GM18498 (cell line): ENCODE results near the gene NECTIN1.

Source experiments
- ATAC-seq: cut with Tn5 transposase; IDR thresholded peaks from one replicate; pipeline ENCODE4 v1.9.1; 2021; ENCODE audit warnings: mild to moderate bottlenecking, moderate library complexity; ENCODE audit not compliant: unreplicated experiment

The NECTIN1 gene

GRCh38 chr11:119714590-119714989 lies 14.4 kb downstream of the NECTIN1 start:
- no peak for ATAC-seq

GRCh38 chr11:119714189-119714588 lies 14.8 kb downstream of the NECTIN1 start:
- ATAC-seq = no peak

GRCh38 chr11:119713359-119714040 lies 15.5 kb downstream of the NECTIN1 start:
- ATAC-seq = no peak

GRCh38 chr11:119712459-119713358 lies 16.3 kb downstream of the NECTIN1 start:
- ATAC-seq = no peak

DNA sequence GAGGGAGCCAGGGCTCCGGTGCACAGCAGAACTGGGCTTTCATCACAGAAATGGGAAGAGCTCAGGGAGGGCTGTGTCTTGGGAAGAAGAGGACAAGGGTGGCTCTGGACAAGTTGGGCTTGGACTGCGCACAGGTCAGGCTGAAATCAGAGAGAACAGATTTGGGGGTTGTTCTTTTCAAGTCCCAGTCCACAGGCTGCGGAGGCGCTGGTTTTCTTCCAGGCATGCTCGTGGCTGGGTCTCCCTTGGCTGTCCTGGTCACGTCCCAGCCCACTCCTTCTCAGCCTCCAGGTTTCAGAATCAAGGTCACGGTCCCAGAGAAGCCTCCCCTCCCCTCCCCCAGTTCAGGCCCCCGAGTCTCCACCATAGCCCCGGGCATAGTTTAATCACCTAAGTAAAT lies 17.0 kb downstream of the NECTIN1 start:
- no peak for ATAC-seq

DNA sequence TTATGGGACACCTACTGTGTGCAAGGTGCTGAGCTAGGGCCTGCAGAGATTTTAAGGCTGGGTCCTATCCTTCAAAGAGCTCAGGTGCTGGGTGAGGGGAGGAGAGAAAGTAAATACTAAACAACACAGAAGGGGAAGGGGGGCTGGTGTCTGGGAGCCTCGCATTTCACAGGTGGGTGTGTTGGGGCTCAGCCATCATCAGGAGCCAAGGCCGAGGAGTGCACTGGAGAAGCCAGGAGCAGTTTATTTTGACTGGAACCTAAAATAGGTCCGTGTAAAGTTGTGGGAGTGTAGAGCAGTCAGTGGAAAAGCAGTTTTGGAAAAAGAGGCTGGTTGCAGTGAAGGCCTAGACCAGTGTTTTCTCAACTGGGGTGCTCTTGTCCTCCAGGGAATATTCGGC lies 17.5 kb downstream of the NECTIN1 start:
- no peak for ATAC-seq

- no peak for ATAC-seq
These were observed 18.6 kb downstream of the NECTIN1 start for GRCh38 chr11:119710417-119710816.

DNA sequence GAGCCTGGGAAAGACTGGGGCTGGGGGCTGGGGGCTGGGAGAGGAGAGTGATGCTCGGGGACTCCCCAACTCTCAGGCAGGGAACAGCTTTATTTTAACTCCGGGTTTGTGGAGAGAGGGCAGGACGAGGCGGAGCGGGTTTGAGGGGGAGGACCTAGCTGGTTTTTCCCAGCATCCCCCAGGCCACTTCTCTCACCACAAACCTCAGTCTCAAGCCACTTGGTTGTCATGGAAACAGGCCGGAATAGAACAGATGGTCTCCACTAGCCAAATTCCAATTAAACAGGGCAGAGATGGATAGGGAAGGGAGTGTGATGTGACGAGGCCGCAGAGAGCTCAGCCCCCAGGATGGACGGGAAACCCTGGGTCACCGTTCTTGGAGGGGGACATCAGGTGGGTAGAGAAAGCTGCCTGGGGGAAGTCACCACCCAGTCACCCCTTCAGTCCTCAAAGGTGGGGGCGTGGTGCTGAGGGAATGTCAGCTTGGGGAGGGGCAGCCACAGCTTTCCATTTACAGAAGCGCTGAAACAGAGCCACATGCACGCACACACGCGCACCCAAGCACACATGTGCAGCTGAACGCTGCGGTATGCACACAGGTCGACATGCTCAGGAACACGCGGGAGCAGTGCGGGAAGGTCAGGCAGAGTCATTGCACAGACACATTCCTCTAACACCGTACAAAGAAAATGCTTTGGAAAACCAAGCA lies 19.2 kb downstream of the NECTIN1 start:
- no peak for ATAC-seq

DNA sequence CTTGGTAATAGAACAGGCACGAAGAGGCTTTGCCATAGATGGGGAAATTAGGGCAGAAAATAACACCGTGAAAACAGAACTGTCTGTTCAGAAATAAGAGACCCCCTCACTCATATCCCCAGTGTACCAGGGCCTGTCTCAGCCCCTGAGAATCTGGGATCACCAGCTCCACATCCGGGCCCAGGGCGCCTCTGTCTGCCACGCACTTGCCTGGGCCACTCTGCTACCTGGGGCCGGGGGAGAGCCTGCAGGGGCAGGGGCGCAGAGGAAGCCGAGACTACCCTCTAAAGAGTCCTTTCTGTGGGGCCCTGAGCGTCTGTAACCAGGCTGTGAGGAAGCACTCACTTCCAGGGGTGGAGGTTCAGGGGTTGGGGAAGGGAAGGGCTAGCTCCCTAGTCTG lies 19.8 kb downstream of the NECTIN1 start:
- ATAC-seq = no peak

DNA sequence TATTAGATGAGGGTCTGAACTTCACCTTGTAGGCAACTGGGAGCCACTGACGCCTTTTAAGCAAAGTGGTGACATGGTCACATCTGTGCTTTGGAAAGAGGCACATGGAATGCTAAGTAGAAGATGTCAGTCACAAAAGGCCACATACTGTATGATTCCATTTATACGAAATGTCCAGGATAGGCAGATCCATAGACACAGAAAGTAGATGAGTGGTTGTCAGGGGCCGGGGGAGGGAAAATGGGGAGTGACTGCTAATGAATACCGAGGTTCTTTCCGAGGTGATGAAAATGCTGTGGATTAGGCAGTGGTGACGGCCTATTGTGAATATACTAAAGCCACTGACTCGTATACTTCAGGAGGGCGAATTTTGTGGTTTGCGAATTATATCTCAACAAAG lies 20.6 kb downstream of the NECTIN1 start:
- no peak for ATAC-seq

- no peak for ATAC-seq
These were observed 22.1 kb downstream of the NECTIN1 start for GRCh38 chr11:119706887-119707286.

GRCh38 chr11:119706029-119706428 lies 23.0 kb downstream of the NECTIN1 start:
- ATAC-seq = no peak

DNA sequence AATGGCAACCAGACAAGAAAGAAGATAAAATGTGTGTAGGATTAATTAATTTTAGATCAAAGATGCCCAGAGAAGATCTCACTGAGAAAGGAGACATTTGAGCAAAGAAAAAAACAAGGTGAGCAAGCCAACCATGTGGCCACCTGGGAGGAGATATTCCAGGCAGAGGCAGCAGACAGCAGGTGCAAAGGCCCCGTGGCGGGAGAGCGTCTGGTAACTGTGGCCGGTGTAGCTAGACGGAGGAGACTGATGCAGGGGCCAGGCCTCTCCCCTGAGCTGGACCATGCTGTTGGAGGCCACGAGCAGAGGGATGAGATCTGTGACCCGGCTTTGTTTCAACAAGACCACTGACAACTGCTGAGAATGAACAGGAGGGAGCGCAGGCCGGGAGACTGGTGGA lies 23.6 kb downstream of the NECTIN1 start:
- ATAC-seq = no peak

DNA sequence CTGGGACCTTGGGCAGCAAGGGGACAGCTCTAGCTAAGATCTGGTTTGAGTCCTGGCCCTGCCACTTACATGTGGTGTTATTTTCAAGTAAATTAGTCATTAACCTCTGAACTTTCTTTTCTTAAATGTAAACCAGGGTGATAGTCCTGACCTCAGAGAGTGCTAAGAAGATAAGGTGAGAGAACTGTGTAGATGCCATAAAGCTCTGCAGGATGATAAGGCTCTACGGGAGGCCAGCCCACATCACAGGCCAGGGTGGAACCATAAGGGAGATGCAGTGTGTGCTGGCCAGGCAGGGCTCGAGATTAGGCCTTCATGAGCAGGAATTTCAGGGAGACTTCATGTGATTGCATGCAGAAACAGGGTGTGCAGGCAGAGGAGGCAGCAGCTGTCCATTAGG lies 24.2 kb downstream of the NECTIN1 start:
- ATAC-seq = no peak

- ATAC-seq = no peak
These were observed 27.1 kb downstream of the NECTIN1 start for GRCh38 chr11:119701591-119702549.

GRCh38 chr11:119700536-119701346 lies 28.3 kb downstream of the NECTIN1 start:
- no peak for ATAC-seq

GRCh38 chr11:119700030-119700429 lies 29.0 kb downstream of the NECTIN1 start:
- ATAC-seq = no peak

- no peak for ATAC-seq
These were observed 29.8 kb downstream of the NECTIN1 start for GRCh38 chr11:119699227-119699626.

- ATAC-seq = no peak
These were observed 31.1 kb downstream of the NECTIN1 start for GRCh38 chr11:119697882-119698281.

DNA sequence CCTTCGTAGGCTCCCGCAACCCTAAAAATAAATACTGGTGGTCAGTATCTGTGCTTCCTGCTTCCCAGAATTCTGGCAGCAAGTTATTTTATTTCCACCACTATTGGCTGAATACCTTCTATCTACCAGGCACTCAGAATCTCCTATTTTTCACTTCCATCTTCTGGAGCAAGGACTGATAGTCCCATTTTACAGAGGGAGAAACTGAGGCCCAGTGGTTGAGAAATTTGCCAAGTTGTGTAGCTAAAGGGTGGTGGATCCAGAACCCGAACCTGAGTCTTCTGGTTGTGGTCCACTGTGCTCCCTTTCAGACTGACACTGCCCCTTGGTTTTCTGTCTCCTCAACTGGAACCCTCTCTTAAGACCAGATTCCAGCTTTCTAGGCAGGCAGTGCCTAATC lies 31.6 kb downstream of the NECTIN1 start:
- no peak for ATAC-seq
